Heart right ventricle (tissue), 16 donors: Measurements from ENCODE around the gene CBFA2T3. TPM values are rescaled to one million over a fixed set of nuclear protein-coding genes. Genes with fewer than 3 reads are reported as not detected.
"Not testable (repeated sequence)": the region's sequence is repeated elsewhere in the genome, so short reads cannot be mapped to it uniquely, and the experiment has no call there.

Experiments used
- ATAC-seq, 8 donors: fragments of 200-7000 bp; cut with Tn5 transposase; one replicate each; pipeline ENCODE4 v1.9.1; 2020; ENCODE audit warnings: mild to moderate bottlenecking in 8 of 8, moderate library complexity in 8 of 8, moderate number of reproducible peaks in 1 of 8
- DNase-seq, 2 donors: peaks; one replicate each; pipeline ENCODE4 v3.0.0-alpha.2; 2020
- H3K27ac ChIP-seq, 10 donors: fragments of 200-600 bp; sonication (generic) in 2 of 10; one replicate each; pipeline versions ENCODE4 v1.5.0 to v1.8.0; 2020 to 2022; ENCODE audit warnings: mild to moderate bottlenecking in 3 of 10
- H3K27me3 ChIP-seq, 7 donors: fragments of 200-600 bp; one replicate each; pipeline ENCODE4 v1.8.0; 2021 to 2022; ENCODE audit warnings: mild to moderate bottlenecking in 2 of 7
- H3K36me3 ChIP-seq, 9 donors: fragments of 200-600 bp; sonication (generic) in 1 of 9; one replicate each; pipeline versions ENCODE4 v1.5.0 to v1.8.0; 2020 to 2022; ENCODE audit warnings: mild to moderate bottlenecking in 2 of 9
- H3K4me1 ChIP-seq, 9 donors: fragments of 200-600 bp; sonication (generic) in 1 of 9; one replicate each; pipeline versions ENCODE4 v1.5.0 to v1.8.0; 2020 to 2022; ENCODE audit warnings: mild to moderate bottlenecking in 4 of 9
- H3K4me3 ChIP-seq, 10 donors: fragments of 200-600 bp; sonication (generic) in 2 of 10; one replicate each; pipeline versions ENCODE4 v1.5.0 to v1.8.0; 2020 to 2022; ENCODE audit warnings: mild to moderate bottlenecking in 7 of 10, moderate library complexity in 2 of 10
- H3K9me3 ChIP-seq, 11 donors: fragments of 200-600 bp in 10 of 11; sonication (generic) in 2 of 11; one replicate each; pipeline versions ENCODE4 v1.5.0 to v1.8.0; 2013 to 2022; ENCODE audit warnings: mild to moderate bottlenecking in 2 of 11, control low read depth in 1 of 11, moderate library complexity in 1 of 11
- CTCF ChIP-seq, 9 donors: fragments of 200-600 bp; sonication (generic) in 2 of 9; IDR thresholded peaks; one replicate each; pipeline versions ENCODE4 v1.5.0 to v1.8.0; 2021 to 2022; ENCODE audit warnings: antibody characterized with exemption in 9 of 9, mild to moderate bottlenecking in 5 of 9, moderate library complexity in 1 of 9
- WGBS, 2 donors: extraction: QIAGEN DNeasy Blood & Tissue Kit; methylation state at CpG; one replicate each; pipeline ENCODE4 v1.1.7; 2013; ENCODE audit warnings: inconsistent platforms in 1 of 2; 5-methylcytosine and 5-hydroxymethylcytosine counted together
- intact Hi-C, 10 donors: fragments of 100-400 bp; cut with DNase I; formaldehyde crosslinking; loops; one replicate each; pipeline versions ENCODE4 v1.11.1 to v1.14.2; 2022
- polyA plus RNA-seq, 2 donors: library from polyadenylated mRNA; stranded (reverse); fragments of 200-250 nt; gene quantifications; one replicate each; pipeline ENCODE4 v1.2.3, GENCODE V29; 2013
- total RNA-seq, 10 donors: library from RNA; stranded (reverse); fragmentation: NEBNext Ultra II Directional in 3 of 10; extraction: Animal tissue kit (Norgen Biotek cat#: 25700) in 3 of 10; gene quantifications; one replicate each; pipeline versions ENCODE4 v1.2.1 to v1.2.4, GENCODE V29; 2021 to 2023
- donor health status: Arrhythmogenic right ventricular cardiomyopathy.
- donor health status: ischemic (EF 13 %, LVEDD 7.1; RV severe dilation, severe dysfunction).
- donor health status: healthy with polysubstance abuse.
- donor health status: DM: no; HTN: yes; CAD: no.
- donor health status: DM: no; HTN: no; CAD: no.
- donor health status: ischemic (EF 25% LVEDD 6.9; RV normal size, moderate dysfunction).
- donor health status: ischemic (EF 25% LVEDD 5.7; RV mildly dilated, moderate dysfunction).
- donor health status: healthy.
- donor health status: DM: yes; HTN: yes; CAD: no.
- donor health status: Ischemic cardiomyopathy.
- donor health status: ischemic (EF 35%, LVEDD 5.7; RV mildly dilated, moderate dysfunction).
- donor health status: nonischemic (EF 11% LVEDD 7.7; RV severe dilation, severe dysfunction).
- donor health status: DM: yes; HTN: yes; CAD: no.
- donor health status: PGD.
- donor health status: ischemic (EF 29% LVEDD 5.4; RV normal size, mild dysfunction).
- donor health status: nonischemic (EF 23%, LVEDD 6.1; RV moderate dilation, normal function).

CBFA2T3 gene
- total and polyA plus RNA-seq, 12 donors = 3.1 to 17.6 (median 6.1) TPM

GRCh38 chr16:88891083-88891482 lies 85.9 kb downstream of the CBFA2T3 start:
- Histone ChIP-seq H3K36me3 (peaks cover 0 to 45% (median 0%) of the 10 kb centered on the region in 9 donors), H3K27ac (no peak overlapping the region), H3K4me3 (no peak overlapping the region), H3K27me3 (no peaks in the 10 kb centered on the region), H3K9me3 (peaks cover 0 to 4% (median 0%) of the 10 kb centered on the region in 11 donors), H3K4me1 (peaks cover 17 to 32% (median 24%) of the 10 kb centered on the region in 9 donors)
- intact Hi-C loops = loop anchor here in 1 of 10 donors (5.0 kb wide), 1 partner anchor 46 kb away; no protein-coding TSS in a partner anchor
- TF ChIP-seq CTCF (IDR thresholded peaks at IDR 0.05) = no peak
- WGBS, 2 donors = 88 to 93% methylated on average over 16 of the region's 16 CpGs
- DNase-seq = no peak
- ATAC-seq = no peak

- intact Hi-C loops = loop anchor here in 6 of 10 donors (2.0 to 5.0 kb wide), 3 partner anchors 32 to 49 kb away; no protein-coding TSS in a partner anchor
- H3K4me1 ChIP-seq = peaks cover 19 to 40% (median 27%) of the 10 kb centered on the region in 9 donors
- H3K27ac ChIP-seq = peak overlapping the region in 2 of 10 donors; percentile 19 to 34
- peaks cover 0 to 48% (median 5%) of the 10 kb centered on the region in 9 donors for H3K36me3 ChIP-seq
- 85 to 91% methylated on average over 46 to 48 of the region's 48 CpGs for WGBS, 2 donors
- H3K4me3 ChIP-seq, H3K27me3 ChIP-seq, ATAC-seq, H3K9me3 ChIP-seq, DNase-seq: not testable (repeated sequence)
Observed at GRCh38 chr16:88889702-88890352, 87.2 kb downstream of the CBFA2T3 start.

GRCh38 chr16:88888461-88889387 lies 88.3 kb downstream of the CBFA2T3 start:
- H3K36me3 ChIP-seq = peaks cover 0 to 58% (median 15%) of the 10 kb centered on the region in 9 donors
- no peak for TF ChIP-seq CTCF (IDR thresholded peaks at IDR 0.05)
- intact Hi-C loops = loop anchor here in 5 of 10 donors (2.0 to 5.0 kb wide), 3 partner anchors 34 to 50 kb away; no protein-coding TSS in a partner anchor
- ATAC-seq (peak in 4 of 8 donors; percentile 10 to 36 (median 27)), DNase-seq (peak; percentile 69 to 81)
- 63 to 64% methylated on average over 29 to 30 of the region's 30 CpGs for WGBS, 2 donors
- peaks cover 0 to 4% (median 0%) of the 10 kb centered on the region in 11 donors for H3K9me3 ChIP-seq
- no peak overlapping the region for H3K4me3 ChIP-seq
- peak overlapping the region; percentile 46 to 90 (median 78) for H3K27ac ChIP-seq
- H3K27me3 ChIP-seq = no peaks in the 10 kb centered on the region
- H3K4me1 ChIP-seq = peaks cover 19 to 40% (median 27%) of the 10 kb centered on the region in 9 donors

- intact Hi-C loops = loop anchor here in 5 of 10 donors (2.0 to 5.0 kb wide), 3 partner anchors 34 to 51 kb away; no protein-coding TSS in a partner anchor
- peak overlapping the region; percentile 63 to 90 (median 82) for H3K27ac ChIP-seq
- no peak for TF ChIP-seq CTCF (IDR thresholded peaks at IDR 0.05)
- peaks cover 0 to 4% (median 0%) of the 10 kb centered on the region in 11 donors for H3K9me3 ChIP-seq
- 41 to 51% methylated on average over 14 of the region's 14 CpGs for WGBS, 2 donors
- H3K27me3 ChIP-seq = no peaks in the 10 kb centered on the region
- H3K4me1 ChIP-seq = peaks cover 19 to 40% (median 27%) of the 10 kb centered on the region in 9 donors
- no peak overlapping the region for H3K4me3 ChIP-seq
- H3K36me3 ChIP-seq = peaks cover 0 to 61% (median 22%) of the 10 kb centered on the region in 9 donors
- no peak for ATAC-seq
- no peak for DNase-seq
Observed at GRCh38 chr16:88888057-88888456, 89.0 kb downstream of the CBFA2T3 start.
